AG04449 (cell line): ENCODE results near the gene BCAR3.

Source experiments
- CTCF ChIA-PET: fragments of 350-600 bp; formaldehyde crosslinking; extraction: SDS; loops from one replicate; lab custom pipeline; 2021; ENCODE audit warnings: antibody characterized with exemption; lab: Yijun Ruan, JAX
- POLR2A ChIA-PET: fragments of 400-600, 350-600 bp; formaldehyde crosslinking; extraction: SDS; loops from one replicate; lab custom pipeline; 2020; ENCODE audit warnings: antibody characterized with exemption, inconsistent platforms; lab: Yijun Ruan, JAX
- DNase-seq: peaks from one replicate; pipeline ENCODE4 v3.0.0-alpha.2; 2010; ENCODE audit warnings: low read depth, low spot score
- H3K4me3 ChIP-seq: 2 replicates; pipeline ENCODE4 v1.5.1; 2011; ENCODE audit warnings: low read depth, mild to moderate bottlenecking, control low read depth, low read length
- TF ChIP-seq, protein P1 (sequence below): IDR thresholded peaks from one replicate; pipeline ENCODE4 v1.5.1; 2011; ENCODE audit warnings: mild to moderate bottlenecking, moderate library complexity, low read length, control low read depth, inconsistent platforms; ENCODE audit not compliant: insufficient read depth; ENCODE audit errors: missing control alignments

Gene BCAR3

GRCh38 chr1:93576746-93577145 lies 104.9 kb downstream of the BCAR3 start:
- ChIA-PET POLR2A (no interaction called here), CTCF (interaction anchor here (1.0 to 3.5 kb wide), 4 partner anchors 9 to 272 kb away, joined by 3 to 11 read pairs (median 4); no protein-coding TSS in a partner anchor)
- TF ChIP-seq, protein P1, sequence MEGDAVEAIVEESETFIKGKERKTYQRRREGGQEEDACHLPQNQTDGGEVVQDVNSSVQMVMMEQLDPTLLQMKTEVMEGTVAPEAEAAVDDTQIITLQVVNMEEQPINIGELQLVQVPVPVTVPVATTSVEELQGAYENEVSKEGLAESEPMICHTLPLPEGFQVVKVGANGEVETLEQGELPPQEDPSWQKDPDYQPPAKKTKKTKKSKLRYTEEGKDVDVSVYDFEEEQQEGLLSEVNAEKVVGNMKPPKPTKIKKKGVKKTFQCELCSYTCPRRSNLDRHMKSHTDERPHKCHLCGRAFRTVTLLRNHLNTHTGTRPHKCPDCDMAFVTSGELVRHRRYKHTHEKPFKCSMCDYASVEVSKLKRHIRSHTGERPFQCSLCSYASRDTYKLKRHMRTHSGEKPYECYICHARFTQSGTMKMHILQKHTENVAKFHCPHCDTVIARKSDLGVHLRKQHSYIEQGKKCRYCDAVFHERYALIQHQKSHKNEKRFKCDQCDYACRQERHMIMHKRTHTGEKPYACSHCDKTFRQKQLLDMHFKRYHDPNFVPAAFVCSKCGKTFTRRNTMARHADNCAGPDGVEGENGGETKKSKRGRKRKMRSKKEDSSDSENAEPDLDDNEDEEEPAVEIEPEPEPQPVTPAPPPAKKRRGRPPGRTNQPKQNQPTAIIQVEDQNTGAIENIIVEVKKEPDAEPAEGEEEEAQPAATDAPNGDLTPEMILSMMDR, result no peak
- no peak for DNase-seq
- no peak overlapping the region for H3K4me3 ChIP-seq

DNA sequence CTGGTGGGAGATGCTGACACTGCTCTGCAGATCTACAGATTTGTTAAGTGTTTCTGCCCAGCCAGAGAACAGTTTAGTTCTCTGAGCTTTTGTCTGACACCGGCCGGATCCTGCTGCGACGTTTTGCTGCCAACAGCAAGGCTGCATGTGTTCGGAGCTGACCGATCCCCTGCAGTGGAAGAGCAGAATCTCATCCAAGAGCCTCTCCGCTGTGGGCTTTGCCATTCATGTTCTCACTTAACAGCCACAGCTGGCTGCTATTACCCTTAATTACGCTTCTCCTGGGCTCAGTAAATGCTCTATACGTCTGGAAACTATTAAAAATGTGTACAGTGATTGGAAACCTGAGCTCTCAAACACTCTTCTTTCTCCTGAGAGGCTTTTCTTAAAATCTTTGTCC lies 105.3 kb downstream of the BCAR3 start:
- POLR2A ChIA-PET, result no interaction called here
- H3K4me3 ChIP-seq, result no peak overlapping the region
- TF ChIP-seq, protein P1, result no peak
- no peak for DNase-seq
- CTCF ChIA-PET, result interaction anchor here (1.1 to 3.5 kb wide), 3 partner anchors 239 to 272 kb away, joined by 3 to 11 read pairs (median 6); no protein-coding TSS in a partner anchor

DNA sequence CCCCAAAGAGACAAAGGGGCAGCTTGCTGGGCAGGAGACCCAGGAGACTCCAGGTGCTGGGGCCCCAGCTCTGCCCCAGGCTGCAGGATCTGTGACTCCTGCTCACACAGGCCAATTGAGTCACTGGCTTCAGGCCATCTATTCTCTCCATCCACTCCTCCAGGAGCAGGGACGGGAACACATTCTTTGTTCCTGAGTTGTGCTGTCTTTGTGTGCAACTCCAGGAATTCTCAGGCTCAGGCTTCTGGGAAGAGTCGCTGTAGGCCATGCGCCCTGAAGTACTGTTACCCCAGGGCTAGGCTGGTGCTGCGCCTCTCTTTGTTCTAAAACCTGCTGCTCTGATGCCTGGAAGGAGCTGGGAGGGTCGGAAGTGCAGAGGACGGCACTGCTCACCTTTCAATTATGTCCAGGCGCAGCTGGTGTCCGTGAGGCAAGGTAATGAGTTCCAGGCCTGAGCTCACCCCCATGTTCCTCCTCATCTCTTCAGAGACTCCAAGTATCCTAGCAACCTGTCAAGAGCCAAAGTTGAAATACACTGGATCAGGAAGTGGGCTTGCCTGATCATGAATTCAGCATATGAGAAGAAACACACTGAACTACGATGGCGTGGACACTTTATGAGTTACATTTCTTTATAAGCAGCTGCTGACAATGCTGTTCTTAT lies 105.9 kb downstream of the BCAR3 start:
- ChIA-PET CTCF (interaction anchor here (1.1 to 3.5 kb wide), 3 partner anchors 240 to 271 kb away, joined by 3 to 11 read pairs (median 6); no protein-coding TSS in a partner anchor), POLR2A (no interaction called here)
- DNase-seq, result no peak
- no peak overlapping the region for H3K4me3 ChIP-seq
- TF ChIP-seq, protein P1, result no peak

- CTCF ChIA-PET, result interaction anchor here (1.0 to 3.5 kb wide), 2 partner anchors 14 to 241 kb away, joined by 4 to 11 read pairs; no protein-coding TSS in a partner anchor
- no peak for DNase-seq
- TF ChIP-seq, protein P1, result no peak
- POLR2A ChIA-PET, result no interaction called here
- no peak overlapping the region for H3K4me3 ChIP-seq
These were observed 106.6 kb downstream of the BCAR3 start for GRCh38 chr1:93574991-93575390.

GRCh38 chr1:93574511-93574910 lies 107.1 kb downstream of the BCAR3 start:
- no peak overlapping the region for H3K4me3 ChIP-seq
- CTCF ChIA-PET, result interaction anchor here (1.0 to 3.5 kb wide), 2 partner anchors 14 to 241 kb away, joined by 4 to 11 read pairs; no protein-coding TSS in a partner anchor
- TF ChIP-seq, protein P1, result no peak
- POLR2A ChIA-PET, result no interaction called here
- no peak for DNase-seq

GRCh38 chr1:93573940-93574469 lies 107.6 kb downstream of the BCAR3 start:
- CTCF ChIA-PET, result interaction anchor here (1.0 to 3.5 kb wide), 2 partner anchors 15 to 242 kb away, joined by 4 to 11 read pairs; no protein-coding TSS in a partner anchor
- POLR2A ChIA-PET, result no interaction called here
- no peak for DNase-seq
- no peak overlapping the region for H3K4me3 ChIP-seq
- TF ChIP-seq, protein P1, result no peak
